Panc1 (cell line): ENCODE data around the gene NEAT1. TPM values are rescaled to one million over a fixed set of nuclear protein-coding genes. Genes with fewer than 3 reads are reported as not detected.

Experiments
- ATAC-seq: fragments of 200-7000 bp; cut with Tn5 transposase; 2 replicates; pipeline ENCODE4 v1.9.1; 2020; ENCODE audit warnings: mild to moderate bottlenecking, moderate library complexity
- BruUV-seq: library from RNA; stranded (reverse); fragments of 400-500 nt; replicated peaks from 2 replicates; lab custom pipeline; 2021; lab: Mats Ljungman, UMichigan
- CTCF ChIA-PET: fragments of 300-600 bp; sonication (Branson Sonifier 250); formaldehyde crosslinking; loops from one replicate; lab custom pipeline; 2022; ENCODE audit warnings: antibody characterized with exemption; lab: Charles Lee
- POLR2A ChIA-PET: fragments of 300-600 bp; sonication (Branson Sonifier 250); formaldehyde crosslinking; loops from one replicate; lab custom pipeline; 2022; ENCODE audit warnings: antibody characterized with exemption; lab: Charles Lee
- DNase-seq: peaks from one replicate; pipeline ENCODE4 v3.0.0-alpha.2; 2010; ENCODE audit warnings: low read depth, low spot score
- H3K27ac ChIP-seq: 2 replicates; pipeline ENCODE4 v1.5.1; 2011; ENCODE audit warnings: mild to moderate bottlenecking, low read length, inconsistent platforms
- H3K27me3 ChIP-seq: fragments of 200-500 bp; sonication (Bioruptor generic); 2 replicates; pipeline ENCODE4 v1.6.0; 2014; ENCODE audit warnings: low read length, inconsistent platforms; ENCODE audit not compliant: control insufficient read depth, insufficient read depth
- H3K36me3 ChIP-seq: fragments of 200-500 bp; sonication (Bioruptor generic); 2 replicates; pipeline ENCODE4 v1.5.1; 2014; ENCODE audit warnings: inconsistent platforms, mild to moderate bottlenecking, low read length, moderate library complexity; ENCODE audit not compliant: control insufficient read depth, insufficient read depth
- H3K4me1 ChIP-seq: 2 replicates; pipeline ENCODE4 v1.5.1; 2011; ENCODE audit warnings: inconsistent platforms, mild to moderate bottlenecking, low read length, moderate library complexity; ENCODE audit not compliant: control insufficient read depth, insufficient read depth
- H3K4me3 ChIP-seq, 2 experiments: 2 replicates each; pipeline ENCODE4 v1.5.1; 2011 to 2012; ENCODE audit warnings: low read depth in 2 of 2, low read length in 2 of 2, mild to moderate bottlenecking in 2 of 2, inconsistent platforms in 1 of 2, moderate library complexity in 1 of 2
- H3K9me3 ChIP-seq: fragments of 200-500 bp; sonication (Bioruptor generic); 2 replicates; pipeline ENCODE4 v1.5.1; 2014; ENCODE audit warnings: low read depth, mild to moderate bottlenecking, inconsistent platforms, low read length, moderate library complexity; ENCODE audit not compliant: control insufficient read depth, insufficient read depth
- CTCF ChIP-seq: fragments of 450-650 bp; IDR thresholded peaks from 2 replicates; pipeline ENCODE4 v1.5.1; 2017; ENCODE audit warnings: mild to moderate bottlenecking
- POLR2AphosphoS5 ChIP-seq: IDR thresholded peaks from 2 replicates; pipeline ENCODE4 v1.6.1; 2012; ENCODE audit warnings: mild to moderate bottlenecking, low read depth, low read length, moderate library complexity
- REST ChIP-seq, 2 experiments: IDR thresholded peaks; 2 replicates each; pipeline ENCODE4 v1.6.1; 2011 to 2012; ENCODE audit warnings: low read depth in 2 of 2, control low read depth in 1 of 2, low read length in 1 of 2, mild to moderate bottlenecking in 1 of 2, moderate library complexity in 1 of 2; ENCODE audit not compliant: insufficient read depth in 1 of 2
- SIN3A ChIP-seq: IDR thresholded peaks from 2 replicates; pipeline ENCODE4 v1.6.1; 2012; ENCODE audit warnings: low read depth, mild to moderate bottlenecking, low read length, moderate library complexity, borderline replicate concordance; ENCODE audit not compliant: insufficient read depth
- TCF7L2 ChIP-seq: IDR thresholded peaks from 2 replicates; pipeline ENCODE4 v1.6.1; 2011; ENCODE audit warnings: mild to moderate bottlenecking, low read depth, low read length, inconsistent platforms
- in situ Hi-C: cut with HindIII; loops from 2 replicates; pipeline ENCODE4 v1.10.0; 2016; ENCODE audit warnings: low sequenced_read_pairs, low pct_unique_long_range_greater_than_20kb
- intact Hi-C: fragments of 100-400 bp; cut with micrococcal nuclease; formaldehyde crosslinking; loops from one replicate; pipeline ENCODE4 v1.10.0; 2022; ENCODE audit not compliant: unreplicated experiment
- total RNA-seq: library from RNA; stranded (reverse); gene quantifications from one replicate; pipeline ENCODE4 v1.2.1, GENCODE V29; 2021; ENCODE audit not compliant: unreplicated experiment

NEAT1 gene
- total RNA-seq, 1 experiment from 2014 or later = 731 TPM

- DNase-seq = no peak
- Histone ChIP-seq H3K27ac (no peak overlapping the region), H3K4me1 (no peaks in the 10 kb centered on the region), H3K4me3 (no peak overlapping the region), H3K36me3 (peaks cover 3% of the 10 kb centered on the region; the same call in 1 of the 2 replicates), H3K9me3 (no peaks in the 10 kb centered on the region), H3K27me3 (no peaks in the 10 kb centered on the region)
- intact Hi-C loops (no loop called here), in situ Hi-C loops (no loop called here)
- POLR2A ChIA-PET = interaction anchor here (0.6 kb wide), 1 partner anchor 20 kb away, joined by 4 read pairs; no protein-coding TSS in a partner anchor
- ATAC-seq = no peak
- TF ChIP-seq CTCF = no peak
- TF ChIP-seq REST (IDR thresholded peaks at IDR 0.05; ENCODE audit: insufficient read depth in 1 of 2, low read depth in 2 of 2, low read length in 1 of 2) = no peak
- TF ChIP-seq SIN3A = no peak
- TF ChIP-seq TCF7L2 = no peak
- CTCF ChIA-PET = interaction anchor here (1.1 kb wide), 1 partner anchor 16 kb away, joined by 3 read pairs; the partner anchor contains the start of gene SLC25A45
- BruUV-seq = no TSS peak
These were observed 24.2 kb upstream of the NEAT1 start for GRCh38 chr11:65398362-65398910.

GRCh38 chr11:65399249-65399648, 23.3 kb upstream of the NEAT1 start:
- H3K9me3 ChIP-seq = no peaks in the 10 kb centered on the region
- TF ChIP-seq POLR2AphosphoS5 (no peak), SIN3A (no peak)
- no TSS peak for BruUV-seq
- CTCF ChIA-PET = no interaction called here
- H3K27ac ChIP-seq = no peak overlapping the region
- H3K36me3 ChIP-seq = peaks cover 3% of the 10 kb centered on the region; the same call in 1 of the 2 replicates
- ATAC-seq = no peak
- H3K4me1 ChIP-seq = no peaks in the 10 kb centered on the region
- no peaks in the 10 kb centered on the region for H3K27me3 ChIP-seq
- DNase-seq = no peak
- POLR2A ChIA-PET = no interaction called here
- in situ Hi-C loops (no loop called here), intact Hi-C loops (no loop called here)
- no peak overlapping the region for H3K4me3 ChIP-seq

GRCh38 chr11:65399845-65400244, 22.8 kb upstream of the NEAT1 start:
- Histone ChIP-seq H3K4me1 (no peaks in the 10 kb centered on the region), H3K4me3 (no peak overlapping the region), H3K36me3 (peaks cover 3% of the 10 kb centered on the region; the same call in 1 of the 2 replicates), H3K9me3 (no peaks in the 10 kb centered on the region), H3K27me3 (no peaks in the 10 kb centered on the region), H3K27ac (no peak overlapping the region)
- CTCF ChIA-PET = no interaction called here
- ATAC-seq (no peak; the same call in 1 of the 2 replicates), DNase-seq (no peak)
- TF ChIP-seq SIN3A (no peak), POLR2AphosphoS5 (no peak), REST (IDR thresholded peaks at IDR 0.05; ENCODE audit: insufficient read depth in 1 of 2, low read depth in 2 of 2, low read length in 1 of 2) (no peak), TCF7L2 (no peak), CTCF (no peak)
- POLR2A ChIA-PET = no interaction called here
- no TSS peak for BruUV-seq
- intact Hi-C loops = no loop called here
- in situ Hi-C loops = no loop called here
